ENCODE results near the gene GSTA1. TPM values are rescaled to one million over a fixed set of nuclear protein-coding genes. Genes with fewer than 3 reads are reported as not detected.
"Not testable (repeated sequence)": the region's sequence is repeated elsewhere in the genome, so short reads cannot be mapped to it uniquely, and the experiment has no call there.

Gene GSTA1
- total RNA-seq, 6 experiments from 2014 or later, result 16.1 to 2,332 (median 522) TPM

DNA sequence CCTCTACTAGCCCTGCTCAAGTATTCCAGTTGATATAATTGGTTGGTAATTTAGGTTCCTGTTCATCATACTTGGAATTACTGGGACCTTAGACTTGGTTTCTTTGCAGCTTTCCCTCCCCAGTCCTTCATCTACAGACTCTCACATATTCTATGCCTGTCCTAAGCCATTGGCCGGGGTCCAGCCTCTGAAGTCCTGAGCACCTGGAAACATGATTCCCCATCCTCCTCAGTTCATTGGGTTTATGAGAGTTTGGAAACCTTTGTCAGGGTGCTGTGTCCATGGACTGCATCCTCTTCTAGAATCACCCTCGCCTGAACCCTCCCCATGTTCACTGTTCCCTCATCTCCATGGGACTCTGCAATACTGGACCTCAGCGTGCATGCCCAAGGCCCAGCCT, 49.2 kb downstream of the GSTA1 start:
- WGBS (ENCODE audit: insufficient coverage, low coverage, low lambda C conversion rate, missing lambda C conversion rate), result 83% methylated on average over 2 of the region's 3 CpGs
- H3K4me1 ChIP-seq, result peaks cover 0 to 12% (median 0%) of the 10 kb centered on the region in 4 donors
- H3K4me3 ChIP-seq, result no peak overlapping the region
- DNase-seq (no peak), ATAC-seq (no peak)
- intact Hi-C loops (cut with DNase I), result no loop called here
- no peaks in the 10 kb centered on the region for H3K27me3 ChIP-seq
- H3K27ac ChIP-seq, result no peak overlapping the region
- H3K9me3 ChIP-seq, result no peaks in the 10 kb centered on the region
- peaks cover 0 to 9% (median 0%) of the 10 kb centered on the region in 4 donors for H3K36me3 ChIP-seq
- TF ChIP-seq POLR2A (IDR thresholded peaks at IDR 0.05), result no peak
- TF ChIP-seq, protein P1, sequence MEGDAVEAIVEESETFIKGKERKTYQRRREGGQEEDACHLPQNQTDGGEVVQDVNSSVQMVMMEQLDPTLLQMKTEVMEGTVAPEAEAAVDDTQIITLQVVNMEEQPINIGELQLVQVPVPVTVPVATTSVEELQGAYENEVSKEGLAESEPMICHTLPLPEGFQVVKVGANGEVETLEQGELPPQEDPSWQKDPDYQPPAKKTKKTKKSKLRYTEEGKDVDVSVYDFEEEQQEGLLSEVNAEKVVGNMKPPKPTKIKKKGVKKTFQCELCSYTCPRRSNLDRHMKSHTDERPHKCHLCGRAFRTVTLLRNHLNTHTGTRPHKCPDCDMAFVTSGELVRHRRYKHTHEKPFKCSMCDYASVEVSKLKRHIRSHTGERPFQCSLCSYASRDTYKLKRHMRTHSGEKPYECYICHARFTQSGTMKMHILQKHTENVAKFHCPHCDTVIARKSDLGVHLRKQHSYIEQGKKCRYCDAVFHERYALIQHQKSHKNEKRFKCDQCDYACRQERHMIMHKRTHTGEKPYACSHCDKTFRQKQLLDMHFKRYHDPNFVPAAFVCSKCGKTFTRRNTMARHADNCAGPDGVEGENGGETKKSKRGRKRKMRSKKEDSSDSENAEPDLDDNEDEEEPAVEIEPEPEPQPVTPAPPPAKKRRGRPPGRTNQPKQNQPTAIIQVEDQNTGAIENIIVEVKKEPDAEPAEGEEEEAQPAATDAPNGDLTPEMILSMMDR (IDR thresholded peaks at IDR 0.05), result no peak

DNA sequence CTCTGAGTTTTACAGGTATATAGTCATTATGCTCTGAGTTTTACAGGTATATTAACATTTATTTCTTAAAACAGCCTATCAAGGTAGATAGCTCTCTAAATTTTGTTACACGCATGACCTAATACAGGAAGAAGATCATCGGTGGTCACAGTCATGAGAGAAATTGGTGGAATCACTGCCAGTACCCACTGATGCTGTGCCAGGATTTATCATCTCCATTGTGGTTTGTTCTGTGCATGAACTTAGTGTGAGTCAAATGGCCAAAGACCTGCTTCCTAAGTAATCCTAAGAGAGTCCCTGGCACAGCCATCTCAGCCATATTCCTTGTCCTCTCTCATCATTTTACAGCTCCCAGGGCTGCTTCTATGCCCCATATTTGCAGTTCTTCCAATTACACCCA, 50.5 kb downstream of the GSTA1 start:
- 85% methylated on average over 2 of the region's 2 CpGs for WGBS (ENCODE audit: insufficient coverage, low coverage, low lambda C conversion rate, missing lambda C conversion rate)
- H3K36me3 ChIP-seq; intact Hi-C loops (cut with DNase I); H3K4me3 ChIP-seq; H3K9me3 ChIP-seq; H3K27me3 ChIP-seq; DNase-seq: not testable (repeated sequence)
- H3K4me1 ChIP-seq, result peaks cover 0 to 12% (median 0%) of the 10 kb centered on the region in 4 donors
- peak in 1 of 4 donors; percentile 14 for ATAC-seq
- peak overlapping the region in 1 of 3 donors; percentile 59 for H3K27ac ChIP-seq

DNA sequence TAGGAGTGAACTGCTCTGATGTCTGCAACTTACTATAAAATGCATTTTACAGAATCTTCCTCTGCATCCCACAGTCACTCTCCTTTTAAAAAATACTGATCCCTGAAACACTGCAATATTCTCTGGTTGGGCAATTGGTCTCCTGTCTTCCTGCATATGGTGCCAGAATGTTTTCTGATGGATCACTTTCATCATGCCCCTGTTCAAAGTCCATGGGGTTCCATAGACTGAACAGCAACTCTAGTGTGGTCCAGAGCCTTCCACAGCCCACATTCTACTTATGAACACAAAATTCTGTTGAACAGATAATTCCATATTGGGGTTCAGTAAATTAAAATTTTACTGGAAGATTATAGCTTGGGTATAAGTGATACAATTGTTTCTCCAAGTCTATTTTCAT, 51.3 kb downstream of the GSTA1 start:
- ATAC-seq (peak; percentile 54 to 90 (median 77)), DNase-seq (no peak)
- no peak for TF ChIP-seq POLR2A (IDR thresholded peaks at IDR 0.05)
- TF ChIP-seq, protein P1 (IDR thresholded peaks at IDR 0.05), result no peak
- H3K9me3 ChIP-seq, result no peaks in the 10 kb centered on the region
- intact Hi-C loops (cut with DNase I), result no loop called here
- H3K27me3 ChIP-seq, result no peaks in the 10 kb centered on the region
- H3K36me3 ChIP-seq, result peaks cover 0 to 9% (median 0%) of the 10 kb centered on the region in 4 donors
- H3K27ac ChIP-seq, result peak overlapping the region in 1 of 3 donors; percentile 59
- H3K4me1 ChIP-seq, result peaks cover 0 to 18% (median 1%) of the 10 kb centered on the region in 4 donors
- H3K4me3 ChIP-seq, result no peak overlapping the region

DNA sequence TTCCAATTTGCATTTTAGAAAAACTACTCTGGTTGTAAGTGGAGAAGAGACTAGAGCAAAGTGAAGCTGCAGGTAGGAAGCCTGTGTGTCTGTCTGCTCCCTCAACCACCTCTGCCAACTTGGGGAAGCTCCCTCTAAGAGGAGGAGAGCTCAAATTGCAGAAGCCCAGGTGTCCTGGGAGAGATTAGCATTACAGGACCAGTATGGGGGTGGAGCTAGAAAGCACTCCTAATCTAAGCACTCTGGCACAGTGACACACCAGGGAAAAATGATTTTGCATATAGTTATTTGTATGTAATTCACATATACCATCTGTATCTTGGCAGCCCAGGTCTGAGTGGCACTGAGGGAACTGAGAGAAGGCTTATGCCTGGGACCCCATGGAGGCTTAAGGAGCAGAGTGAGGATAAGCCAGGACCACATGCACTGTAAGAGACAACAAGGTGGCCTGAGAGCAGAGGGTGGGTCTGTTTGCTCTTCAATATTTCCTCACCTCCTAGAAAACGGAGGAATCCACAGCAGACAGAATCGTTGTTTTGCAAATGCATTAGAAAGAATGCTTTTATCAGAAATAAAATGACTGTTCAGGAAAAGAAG, 54.0 kb downstream of the GSTA1 start:
- Histone ChIP-seq H3K4me1 (peaks cover 0 to 41% (median 9%) of the 10 kb centered on the region in 4 donors), H3K27ac (peak overlapping the region in 1 of 3 donors; percentile 26), H3K4me3 (no peak overlapping the region), H3K9me3 (no peaks in the 10 kb centered on the region), H3K36me3 (peaks cover 0 to 9% (median 0%) of the 10 kb centered on the region in 4 donors), H3K27me3 (no peaks in the 10 kb centered on the region)
- ATAC-seq (peak in 1 of 4 donors; percentile 30), DNase-seq (no peak)
- intact Hi-C loops (cut with DNase I), result no loop called here
- TF ChIP-seq POLR2A (IDR thresholded peaks at IDR 0.05), result no peak
- TF ChIP-seq, protein P1 (IDR thresholded peaks at IDR 0.05), result no peak
- 22% methylated on average over 2 of the region's 2 CpGs for WGBS (ENCODE audit: insufficient coverage, low coverage, low lambda C conversion rate, missing lambda C conversion rate)

DNA sequence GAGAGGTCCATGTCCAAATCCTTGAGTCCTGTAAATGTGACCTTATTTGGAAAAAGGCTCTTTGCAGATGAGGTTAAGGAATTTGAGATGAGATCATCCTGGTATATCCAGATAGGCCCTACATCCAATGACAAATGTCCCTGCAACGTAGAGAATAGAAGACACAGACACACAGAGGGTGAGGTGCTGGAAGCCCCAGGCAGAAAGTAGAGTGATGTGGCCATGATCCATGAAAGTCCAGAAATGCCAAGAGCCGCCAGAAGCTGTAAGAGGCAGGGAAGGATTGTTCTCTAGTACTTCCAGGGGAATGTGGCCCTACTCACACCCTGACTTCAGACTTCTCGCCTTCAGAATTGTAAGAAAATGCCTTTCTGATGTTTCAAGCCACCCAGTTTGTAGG, 56.3 kb downstream of the GSTA1 start:
- Histone ChIP-seq H3K4me1 (peaks cover 0 to 46% (median 15%) of the 10 kb centered on the region in 4 donors), H3K27ac (peak overlapping the region in 1 of 3 donors; percentile 81)
- H3K36me3 ChIP-seq; DNase-seq; intact Hi-C loops (cut with DNase I); H3K4me3 ChIP-seq; H3K9me3 ChIP-seq; H3K27me3 ChIP-seq: not testable (repeated sequence)
- WGBS (ENCODE audit: insufficient coverage, low coverage, low lambda C conversion rate, missing lambda C conversion rate), result 60% methylated on average over 2 of the region's 3 CpGs
- peak in 2 of 4 donors; percentile 33 to 61 for ATAC-seq

Measured in right lobe of liver (tissue), 6 donors.